HepG2 (cell line): ENCODE data around the gene SLC16A3. TPM values are rescaled to one million over a fixed set of nuclear protein-coding genes. Genes with fewer than 3 reads are reported as not detected.

ENCODE experiments used
- CSRNP1 ChIP-seq: sonication (generic); formaldehyde crosslinking; IDR thresholded peaks from 2 replicates; pipeline ENCODE4 v1.8.1; 2023; ENCODE audit warnings: mild to moderate bottlenecking, missing genetic modification reagents
- DBP ChIP-seq: sonication (generic); formaldehyde crosslinking; IDR thresholded peaks from 2 replicates; pipeline ENCODE4 v1.4.0; 2020; ENCODE audit warnings: missing genetic modification reagents; ENCODE audit errors: not compliant biosample characterization
- HBP1 ChIP-seq: IDR thresholded peaks from 2 replicates; pipeline ENCODE4 v1.6.1; 2016; ENCODE audit warnings: low read depth, control low read depth
- IRF9 ChIP-seq: sonication (generic); formaldehyde crosslinking; IDR thresholded peaks from 2 replicates; pipeline ENCODE4 v1.8.0; 2022; ENCODE audit warnings: missing genetic modification reagents, mild to moderate bottlenecking, borderline replicate concordance
- LCORL ChIP-seq, 2 experiments: fragments of 450-650 bp in 1 of 2; sonication (generic) in 1 of 2; formaldehyde crosslinking in 1 of 2; IDR thresholded peaks; 2 replicates each; pipeline versions ENCODE4 v1.5.0 to v1.6.1; 2017 to 2020; ENCODE audit warnings: antibody characterized with exemption in 1 of 2, missing genetic modification reagents in 1 of 2
- MEIS1 ChIP-seq: sonication (generic); formaldehyde crosslinking; IDR thresholded peaks from 2 replicates; pipeline ENCODE4 v1.9.0; 2021; ENCODE audit warnings: mild to moderate bottlenecking, missing genetic modification reagents, moderate library complexity, borderline replicate concordance
- MLXIP ChIP-seq: sonication (generic); formaldehyde crosslinking; IDR thresholded peaks from 2 replicates; pipeline ENCODE4 v1.9.0; 2021; ENCODE audit warnings: missing genetic modification reagents, borderline replicate concordance
- PCBP1 ChIP-seq: fragments of 200-400 bp; formaldehyde crosslinking; IDR thresholded peaks from 2 replicates; pipeline ENCODE4 v1.6.1; 2017; ENCODE audit warnings: mild to moderate bottlenecking, low read depth, low read length, borderline replicate concordance
- PTBP1 ChIP-seq: fragments of 200-400 bp; formaldehyde crosslinking; IDR thresholded peaks from 2 replicates; pipeline ENCODE4 v1.6.1; 2018; ENCODE audit warnings: low read length, low read depth; ENCODE audit not compliant: poor library complexity, severe bottlenecking
- ZBTB34 ChIP-seq: sonication (generic); formaldehyde crosslinking; IDR thresholded peaks from 2 replicates; pipeline ENCODE4 v1.8.0; 2022; ENCODE audit warnings: mild to moderate bottlenecking, missing genetic modification reagents
- ZBTB42 ChIP-seq: sonication (generic); formaldehyde crosslinking; IDR thresholded peaks from 2 replicates; pipeline ENCODE4 v1.5.0; 2020; ENCODE audit warnings: mild to moderate bottlenecking, missing genetic modification reagents
- ZNF354B ChIP-seq: sonication (generic); formaldehyde crosslinking; IDR thresholded peaks from 2 replicates; pipeline ENCODE4 v1.8.0; 2022; ENCODE audit warnings: mild to moderate bottlenecking, missing genetic modification reagents
- ZNF564 ChIP-seq: sonication (generic); formaldehyde crosslinking; IDR thresholded peaks from 2 replicates; pipeline ENCODE4 v1.8.1; 2023; ENCODE audit warnings: mild to moderate bottlenecking, missing genetic modification reagents
- ZNF772 ChIP-seq: sonication (generic); formaldehyde crosslinking; IDR thresholded peaks from 2 replicates; pipeline ENCODE4 v1.5.0; 2020; ENCODE audit warnings: mild to moderate bottlenecking, missing genetic modification reagents
- ZNF83 ChIP-seq: sonication (generic); formaldehyde crosslinking; IDR thresholded peaks from 2 replicates; pipeline ENCODE4 v1.4.0; 2020; ENCODE audit warnings: missing genetic modification reagents, mild to moderate bottlenecking, borderline replicate concordance
- ZSCAN5A ChIP-seq: sonication (generic); formaldehyde crosslinking; IDR thresholded peaks from 2 replicates; pipeline ENCODE4 v1.8.0; 2022; ENCODE audit warnings: mild to moderate bottlenecking, missing genetic modification reagents, borderline replicate concordance
- polyA plus RNA-seq, 8 experiments: library from polyadenylated mRNA; depleted of rRNA in 3 of 8; stranded (reverse) in 7 of 8; unstranded in 1 of 8; fragments of >200 nt; fragmentation: Illumina TruSeq in 4 of 8; extraction: Trizol in 4 of 8; gene quantifications; 2 replicates each; pipeline versions ENCODE4 v1.2.1 to v1.2.3, GENCODE V29; 2011 to 2016; ENCODE audit warnings: low read depth in 4 of 8, missing spikeins in 1 of 8, mixed read lengths in 1 of 8; ENCODE audit not compliant: insufficient read depth in 1 of 8
- total RNA-seq, 5 experiments: library from RNA; depleted of rRNA; stranded (reverse); fragments of >200 nt; fragmentation: Illumina TruSeq; extraction: Trizol; gene quantifications; 2 replicates each; pipeline ENCODE4 v1.2.3, GENCODE V29; 2016; ENCODE audit warnings: low read depth in 1 of 5

Gene SLC16A3
- total and polyA plus RNA-seq, 2 of the 13 experiments (the other 11 are each of a cell fraction or from before 2014, with no cell fraction given), result 242 to 349 TPM

GRCh38 chr17:82240506-82241182 lies 11.8 kb downstream of the SLC16A3 start (continued):
- TF ChIP-seq ZBTB34 (CRISPR knock-in tag) (no peak; the same call in none of the 2 replicates), HBP1 (CRISPR knock-in tag) (0 out of 2 replicates have a peak, but pooled peaks have one; percentile 15), LCORL (IDR thresholded peaks at IDR 0.05) (no peak), LCORL (CRISPR knock-in tag; IDR thresholded peaks at IDR 0.05) (no peak), PTBP1 (peak; percentile 25), DBP (CRISPR knock-in tag) (peak; percentile 64), MLXIP (CRISPR knock-in tag) (no peak), PCBP1 (peak; percentile 57; the same call in 1 of the 2 replicates), ZNF772 (CRISPR knock-in tag) (peak; percentile 75), ZNF354B (CRISPR knock-in tag) (peak; percentile 94; the same call in 1 of the 2 replicates), CSRNP1 (peak; percentile 88), ZNF564 (CRISPR knock-in tag) (peak; percentile 80), ZNF83 (CRISPR knock-in tag) (no peak), ZBTB42 (CRISPR knock-in tag) (peak; percentile 94), MEIS1 (peak; percentile 85; the same call in 1 of the 2 replicates), ZSCAN5A (CRISPR knock-in tag) (0 out of 2 replicates have a peak, but pooled peaks have one; percentile 42), IRF9 (CRISPR knock-in tag) (peak; percentile 3; the same call in 1 of the 2 replicates)
